Erythroblast (primary cell): Measurements from ENCODE around the gene BAD.

Source experiments
- GATA1 ChIP-seq: IDR thresholded peaks from 2 replicates; pipeline ENCODE4 v1.6.1; 2011; ENCODE audit warnings: low read depth, mild to moderate bottlenecking, control low read depth, low read length, moderate library complexity
- POLR2A ChIP-seq: IDR thresholded peaks from 2 replicates; pipeline ENCODE4 v1.6.1; 2011; ENCODE audit warnings: mild to moderate bottlenecking, low read length

GRCh38 chr11:64253481-64253880 lies 31.0 kb downstream of the BAD start:
- TF ChIP-seq POLR2A = no peak
- TF ChIP-seq GATA1 = no peak
